Measurements from ENCODE around the gene SH2B3. TPM values are rescaled to one million over a fixed set of nuclear protein-coding genes. Genes with fewer than 3 reads are reported as not detected.

Gene SH2B3
- total and polyA plus RNA-seq, 9 of the 15 experiments (the other 6 are each of a cell fraction or from before 2014, with no cell fraction given) = 10.8 to 75.3 (median 37.4) TPM

GRCh38 chr12:111404362-111405148, 1.2 kb upstream of the SH2B3 start (continued):
- TF ChIP-seq ZBTB49 (CRISPR knock-in tag; IDR thresholded peaks at IDR 0.05; ENCODE audit: borderline replicate concordance) = no peak
- TF ChIP-seq BACH1 (tag; IDR thresholded peaks at IDR 0.05) = 0 out of 2 replicates have a peak, but pooled peaks have one; percentile 37
- peak; percentile 72 for TF ChIP-seq PRDM10 (IDR thresholded peaks at IDR 0.05; ENCODE audit: partially characterized antibody)
- TF ChIP-seq ZBTB34 (CRISPR knock-in tag; IDR thresholded peaks at IDR 0.05) = no peak
- no peak for TF ChIP-seq ZFP30 (CRISPR knock-in tag; IDR thresholded peaks at IDR 0.05; ENCODE audit: borderline replicate concordance)
- no peak for TF ChIP-seq RHOXF2B (CRISPR knock-in tag; conservative IDR thresholded peaks at IDR 0.05)
- TF ChIP-seq VEZF1 (CRISPR knock-in tag; IDR thresholded peaks at IDR 0.05) = peak; percentile 86
- peak; percentile 71 for TF ChIP-seq RNF2 (IDR thresholded peaks at IDR 0.05)
- TF ChIP-seq TCFL5 (CRISPR knock-in tag; conservative IDR thresholded peaks at IDR 0.05) = no peak
- TF ChIP-seq GATAD2A (IDR thresholded peaks at IDR 0.05) = peak; percentile 37; the same call in 1 of the 2 replicates
- no peak; the same call in 1 of the 2 replicates for TF ChIP-seq POLR2H (tag; IDR thresholded peaks at IDR 0.05; ENCODE audit: low read depth)
- 0 out of 2 replicates have a peak, but pooled peaks have one; percentile 5 for TF ChIP-seq PHF21A (IDR thresholded peaks at IDR 0.05; ENCODE audit: borderline replicate concordance, low read depth)
- TF ChIP-seq ZNF263 (CRISPR knock-in tag; IDR thresholded peaks at IDR 0.05; ENCODE audit: borderline replicate concordance) = no peak
